HepG2 (cell line): ENCODE data around the gene SNX9. TPM values are rescaled to one million over a fixed set of nuclear protein-coding genes. Genes with fewer than 3 reads are reported as not detected.

Source experiments
- ATAC-seq: fragments of 200-7000 bp; cut with Tn5 transposase; 3 replicates; pipeline ENCODE4 v1.9.1; 2020; ENCODE audit warnings: mild to moderate bottlenecking, moderate library complexity
- BruUV-seq: library from RNA; stranded (reverse); fragments of 400-500 nt; replicated peaks from 2 replicates; lab custom pipeline; 2021; lab: Mats Ljungman, UMichigan
- CTCF ChIA-PET: fragments of 300-600 bp; formaldehyde crosslinking; extraction: SDS; loops from one replicate; lab custom pipeline; 2021; ENCODE audit warnings: low total read pairs, inconsistent platforms, low intra/inter-chr PET ratio; lab: Yijun Ruan, JAX
- POLR2A ChIA-PET: fragments of 350-600 bp; sonication (Branson Sonifier 250); formaldehyde crosslinking; loops from one replicate; lab custom pipeline; 2020; ENCODE audit warnings: antibody characterized with exemption, inconsistent platforms; lab: Yijun Ruan, JAX
- DNase-seq: peaks from one replicate; pipeline ENCODE4 v3.0.0-alpha.2; 2015; ENCODE audit warnings: low spot score
- FAIRE-seq: peaks from 3 replicates; lab custom pipeline; 2011; peaks lifted over from hg19 to GRCh38; lab: Jason Lieb, UNC
- H2AFZ ChIP-seq: one replicate; pipeline ENCODE4 v1.6.1; 2011; ENCODE audit warnings: low read length, inconsistent platforms
- H3K27ac ChIP-seq: fragments of 300-600 bp; 3 replicates; pipeline ENCODE4 v1.8.0; 2011; ENCODE audit warnings: mixed run types, mild to moderate bottlenecking, mixed read lengths, low read length, inconsistent platforms; ENCODE audit not compliant: insufficient read depth; ENCODE audit errors: extremely low read length
- H3K27me3 ChIP-seq, 2 experiments: fragments of 200-600 bp in 1 of 2; 2 replicates in 1 of 2; 3 replicates in 1 of 2; pipeline versions ENCODE4 v1.6.0 to v1.8.0; 2011; ENCODE audit warnings: low read length in 2 of 2, mild to moderate bottlenecking in 2 of 2, moderate library complexity in 2 of 2, inconsistent platforms in 1 of 2; ENCODE audit not compliant: insufficient read depth in 2 of 2, control insufficient read depth in 1 of 2
- H3K36me3 ChIP-seq, 2 experiments: fragments of 200-600 bp in 1 of 2; replicated peaks in 1 of 2; 2 replicates in 1 of 2; 3 replicates in 1 of 2; pipeline versions ENCODE4 v1.5.1 to v1.8.0; 2011; ENCODE audit warnings: low read length in 2 of 2, inconsistent platforms in 1 of 2; ENCODE audit not compliant: insufficient read depth in 2 of 2, control insufficient read depth in 1 of 2
- H3K4me1 ChIP-seq: 2 replicates; pipeline ENCODE4 v1.5.1; 2012; ENCODE audit warnings: low read length, inconsistent platforms; ENCODE audit not compliant: insufficient read depth
- H3K4me2 ChIP-seq: 2 replicates; pipeline ENCODE4 v1.6.0; 2011; ENCODE audit warnings: low read depth, low read length, inconsistent platforms
- H3K4me3 ChIP-seq, 3 experiments: fragments of 200-600 bp in 1 of 3; sonication (generic), shearing (Covaris generic) in 1 of 3; replicated peaks in 1 of 3; 2 replicates each; pipeline ENCODE4 v1.5.1; 2011 to 2016; ENCODE audit warnings: low read length in 3 of 3, inconsistent platforms in 2 of 3, low read depth in 2 of 3, mild to moderate bottlenecking in 2 of 3, control low read depth in 1 of 3, mixed read lengths in 1 of 3; ENCODE audit not compliant: insufficient read depth in 1 of 3
- H3K79me2 ChIP-seq: one replicate; pipeline ENCODE4 v1.6.1; 2011; ENCODE audit warnings: low read length, inconsistent platforms; ENCODE audit not compliant: insufficient read depth
- H3K9ac ChIP-seq: 2 replicates; pipeline ENCODE4 v1.6.0; 2011; ENCODE audit warnings: mild to moderate bottlenecking, low read depth, low read length, inconsistent platforms; ENCODE audit not compliant: insufficient read depth
- H3K9me3 ChIP-seq: 2 replicates; pipeline ENCODE4 v1.5.1; 2012; ENCODE audit warnings: mild to moderate bottlenecking, low read length
- H4K20me1 ChIP-seq: 2 replicates; pipeline ENCODE4 v1.6.0; 2011; ENCODE audit warnings: inconsistent platforms, mild to moderate bottlenecking, low read length, moderate library complexity; ENCODE audit not compliant: insufficient read depth
- ATF5 ChIP-seq: sonication (generic); formaldehyde crosslinking; IDR thresholded peaks from 2 replicates; pipeline ENCODE4 v1.4.0; 2020; ENCODE audit warnings: mild to moderate bottlenecking, low read depth, missing genetic modification reagents
- DMTF1 ChIP-seq: sonication (generic); formaldehyde crosslinking; IDR thresholded peaks from 2 replicates; pipeline ENCODE4 v1.4.0; 2020; ENCODE audit warnings: mild to moderate bottlenecking, missing genetic modification reagents
- MIXL1 ChIP-seq: IDR thresholded peaks from 2 replicates; pipeline ENCODE4 v1.6.1; 2016
- MYNN ChIP-seq: sonication (generic); formaldehyde crosslinking; IDR thresholded peaks from 2 replicates; pipeline ENCODE4 v1.4.0; 2020; ENCODE audit warnings: mild to moderate bottlenecking, low read depth, missing genetic modification reagents
- SNAPC5 ChIP-seq: sonication (generic); formaldehyde crosslinking; IDR thresholded peaks from 2 replicates; pipeline ENCODE4 v1.8.1; 2023; ENCODE audit warnings: mild to moderate bottlenecking, missing genetic modification reagents, borderline replicate concordance
- SRSF4 ChIP-seq: fragments of 200-400 bp; formaldehyde crosslinking; IDR thresholded peaks from one replicate; pipeline ENCODE4 v1.6.1; 2018; ENCODE audit warnings: mild to moderate bottlenecking, low read depth, low read length, moderate library complexity; ENCODE audit not compliant: poor library complexity, severe bottlenecking
- ZC3H4 ChIP-seq: sonication (generic); formaldehyde crosslinking; IDR thresholded peaks from 2 replicates; pipeline ENCODE4 v1.4.0; 2020; ENCODE audit warnings: missing genetic modification reagents, borderline replicate concordance
- ZNF12 ChIP-seq: sonication (generic); formaldehyde crosslinking; IDR thresholded peaks from 2 replicates; pipeline ENCODE4 v1.5.0; 2020; ENCODE audit warnings: missing genetic modification reagents
- WGBS: methylation state at CpG from one replicate; pipeline ENCODE4 v1.1.6; 2017; ENCODE audit warnings: low lambda C conversion rate; 5-methylcytosine and 5-hydroxymethylcytosine counted together
- in situ Hi-C: cut with HindIII; loops from 2 replicates; pipeline ENCODE4 v1.10.0; 2017; ENCODE audit warnings: low pct_unique_long_range_greater_than_20kb; ENCODE audit not compliant: extremely low pct_ligation_motif_present
- intact Hi-C: fragments of 100-400 bp; cut with micrococcal nuclease; formaldehyde crosslinking; loops from one replicate; pipeline ENCODE4 v1.10.0; 2022; ENCODE audit not compliant: unreplicated experiment
- polyA plus RNA-seq, 8 experiments: library from polyadenylated mRNA; depleted of rRNA in 3 of 8; stranded (reverse) in 7 of 8; unstranded in 1 of 8; fragments of >200 nt; fragmentation: Illumina TruSeq in 4 of 8; extraction: Trizol in 4 of 8; gene quantifications; 2 replicates each; pipeline versions ENCODE4 v1.2.1 to v1.2.3, GENCODE V29; 2011 to 2016; ENCODE audit warnings: low read depth in 4 of 8, missing spikeins in 1 of 8, mixed read lengths in 1 of 8; ENCODE audit not compliant: insufficient read depth in 1 of 8
- total RNA-seq, 5 experiments: library from RNA; depleted of rRNA; stranded (reverse); fragments of >200 nt; fragmentation: Illumina TruSeq; extraction: Trizol; gene quantifications; 2 replicates each; pipeline ENCODE4 v1.2.3, GENCODE V29; 2016; ENCODE audit warnings: low read depth in 1 of 5
- TF ChIP-seq, protein P1 (sequence below): sonication (generic); formaldehyde crosslinking; IDR thresholded peaks from 2 replicates; pipeline ENCODE4 v1.9.0; 2021; ENCODE audit warnings: missing genetic modification reagents, borderline replicate concordance
- TF ChIP-seq, protein P2 (sequence below): sonication (generic); formaldehyde crosslinking; IDR thresholded peaks from 2 replicates; pipeline ENCODE4 v1.9.0; 2022; ENCODE audit warnings: low read depth, missing genetic modification reagents

The SNX9 gene
- total and polyA plus RNA-seq, 2 of the 13 experiments (the other 11 are each of a cell fraction or from before 2014, with no cell fraction given), result 21.9 to 36.0 TPM

- no peak for DNase-seq
- Histone ChIP-seq H2AFZ (no peak overlapping the region), H3K36me3 (no peaks in the 10 kb centered on the region), H3K79me2 (no peaks in the 10 kb centered on the region), H3K9ac (no peak overlapping the region), H3K27ac (no peak overlapping the region), H3K4me1 (peaks cover 24% of the 10 kb centered on the region), H4K20me1 (no peaks in the 10 kb centered on the region), H3K4me2 (no peak overlapping the region), H3K27me3 (peaks cover 2 to 19% of the 10 kb centered on the region in 2 experiments; a peak in 4 of 5 replicates), H3K9me3 (no peaks in the 10 kb centered on the region), H3K4me3 (no peak overlapping the region)
- no peak for FAIRE-seq
- no peak for TF ChIP-seq ZNF12
- no peak for TF ChIP-seq MIXL1 (CRISPR knock-in tag)
- no peak for TF ChIP-seq MYNN
- in situ Hi-C loops (no loop called here), intact Hi-C loops (no loop called here)
- ChIA-PET POLR2A (no interaction called here), CTCF (interaction anchor here (0.7 kb wide), 1 partner anchor 70 kb away, joined by 3 read pairs; no protein-coding TSS in a partner anchor)
- no peak for ATAC-seq
- 71% methylated on average over 3 of the region's 3 CpGs for WGBS
- no TSS peak for BruUV-seq
Measured at GRCh38 chr6:157775376-157775775, 47.7 kb upstream of the SNX9 start.

DNA sequence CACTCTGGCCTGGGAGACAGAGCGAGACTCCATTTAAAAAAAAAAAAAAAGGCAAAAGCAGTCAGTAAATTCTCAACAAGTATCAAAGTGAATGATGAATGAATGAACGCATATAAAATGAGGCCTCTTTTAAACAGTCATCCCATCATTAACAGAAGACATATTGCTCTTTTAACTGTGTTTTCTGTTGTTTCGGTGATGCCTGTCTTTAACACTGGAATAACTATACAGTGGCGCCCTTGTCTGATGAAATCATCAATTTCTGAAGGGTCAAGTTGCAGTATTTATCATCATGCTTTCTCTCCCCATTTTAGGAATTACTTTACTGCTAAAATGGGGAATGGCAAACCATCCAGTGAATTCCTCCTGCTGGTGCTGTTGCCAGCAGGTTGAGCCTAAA is 45.7 kb upstream of the SNX9 start:
- ChIA-PET CTCF (no interaction called here), POLR2A (no interaction called here)
- peaks cover 24% of the 10 kb centered on the region for H3K4me1 ChIP-seq
- H3K79me2 ChIP-seq, result no peaks in the 10 kb centered on the region
- no peak overlapping the region for H3K4me3 ChIP-seq
- no peak for FAIRE-seq
- no peaks in the 10 kb centered on the region for H3K9me3 ChIP-seq
- no TSS peak for BruUV-seq
- no peak for DNase-seq
- ATAC-seq, result no peak
- in situ Hi-C loops, result no loop called here
- peaks cover 2 to 34% of the 10 kb centered on the region in 2 experiments; a peak in 4 of 5 replicates for H3K27me3 ChIP-seq
- WGBS, result 66% methylated on average over 4 of the region's 4 CpGs
- intact Hi-C loops, result no loop called here
- H3K4me2 ChIP-seq, result no peak overlapping the region
- H4K20me1 ChIP-seq, result no peaks in the 10 kb centered on the region
- no peak overlapping the region for H3K27ac ChIP-seq
- no peaks in the 10 kb centered on the region for H3K36me3 ChIP-seq
- no peak overlapping the region for H2AFZ ChIP-seq
- no peak overlapping the region for H3K9ac ChIP-seq
- TF ChIP-seq ATF5, result no peak
- TF ChIP-seq, protein P1, sequence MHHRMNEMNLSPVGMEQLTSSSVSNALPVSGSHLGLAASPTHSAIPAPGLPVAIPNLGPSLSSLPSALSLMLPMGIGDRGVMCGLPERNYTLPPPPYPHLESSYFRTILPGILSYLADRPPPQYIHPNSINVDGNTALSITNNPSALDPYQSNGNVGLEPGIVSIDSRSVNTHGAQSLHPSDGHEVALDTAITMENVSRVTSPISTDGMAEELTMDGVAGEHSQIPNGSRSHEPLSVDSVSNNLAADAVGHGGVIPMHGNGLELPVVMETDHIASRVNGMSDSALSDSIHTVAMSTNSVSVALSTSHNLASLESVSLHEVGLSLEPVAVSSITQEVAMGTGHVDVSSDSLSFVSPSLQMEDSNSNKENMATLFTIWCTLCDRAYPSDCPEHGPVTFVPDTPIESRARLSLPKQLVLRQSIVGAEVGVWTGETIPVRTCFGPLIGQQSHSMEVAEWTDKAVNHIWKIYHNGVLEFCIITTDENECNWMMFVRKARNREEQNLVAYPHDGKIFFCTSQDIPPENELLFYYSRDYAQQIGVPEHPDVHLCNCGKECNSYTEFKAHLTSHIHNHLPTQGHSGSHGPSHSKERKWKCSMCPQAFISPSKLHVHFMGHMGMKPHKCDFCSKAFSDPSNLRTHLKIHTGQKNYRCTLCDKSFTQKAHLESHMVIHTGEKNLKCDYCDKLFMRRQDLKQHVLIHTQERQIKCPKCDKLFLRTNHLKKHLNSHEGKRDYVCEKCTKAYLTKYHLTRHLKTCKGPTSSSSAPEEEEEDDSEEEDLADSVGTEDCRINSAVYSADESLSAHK, result no peak
- TF ChIP-seq ZC3H4 (CRISPR knock-in tag), result no peak
- TF ChIP-seq SRSF4, result no peak
- no peak for TF ChIP-seq DMTF1 (CRISPR knock-in tag)
- TF ChIP-seq SNAPC5 (CRISPR knock-in tag), result no peak
- TF ChIP-seq, protein P2, sequence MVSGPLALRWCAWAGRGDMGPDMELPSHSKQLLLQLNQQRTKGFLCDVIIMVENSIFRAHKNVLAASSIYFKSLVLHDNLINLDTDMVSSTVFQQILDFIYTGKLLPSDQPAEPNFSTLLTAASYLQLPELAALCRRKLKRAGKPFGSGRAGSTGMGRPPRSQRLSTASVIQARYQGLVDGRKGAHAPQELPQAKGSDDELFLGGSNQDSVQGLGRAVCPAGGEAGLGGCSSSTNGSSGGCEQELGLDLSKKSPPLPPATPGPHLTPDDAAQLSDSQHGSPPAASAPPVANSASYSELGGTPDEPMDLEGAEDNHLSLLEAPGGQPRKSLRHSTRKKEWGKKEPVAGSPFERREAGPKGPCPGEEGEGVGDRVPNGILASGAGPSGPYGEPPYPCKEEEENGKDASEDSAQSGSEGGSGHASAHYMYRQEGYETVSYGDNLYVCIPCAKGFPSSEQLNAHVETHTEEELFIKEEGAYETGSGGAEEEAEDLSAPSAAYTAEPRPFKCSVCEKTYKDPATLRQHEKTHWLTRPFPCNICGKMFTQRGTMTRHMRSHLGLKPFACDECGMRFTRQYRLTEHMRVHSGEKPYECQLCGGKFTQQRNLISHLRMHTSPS (CRISPR knock-in tag), result no peak
